Keratinocyte (primary cell): ENCODE measurements around the gene UGT1A6. TPM values are rescaled to one million over a fixed set of nuclear protein-coding genes. Genes with fewer than 3 reads are reported as not detected.
A peak's percentile ranks its signal among the peaks of the same experiment; 100 is the strongest.

Experiments
- DNase-seq: peaks from one replicate; pipeline ENCODE4 v3.0.0-alpha.2; 2011; ENCODE audit warnings: low read depth, missing footprints, low spot score
- FAIRE-seq: peaks from 2 replicates; lab custom pipeline; 2011; peaks lifted over from hg19 to GRCh38; lab: Jason Lieb, UNC
- H2AFZ ChIP-seq: 2 replicates; pipeline ENCODE4 v1.6.0; 2012; ENCODE audit warnings: low read length, control low read depth, inconsistent platforms; ENCODE audit not compliant: control insufficient read depth
- H3K27ac ChIP-seq: 2 replicates; pipeline ENCODE4 v1.5.1; 2011; ENCODE audit warnings: low read length; ENCODE audit not compliant: control insufficient read depth, insufficient read depth
- H3K27me3 ChIP-seq: 3 replicates; pipeline ENCODE4 v1.6.0; 2011; ENCODE audit warnings: low read length; ENCODE audit not compliant: control insufficient read depth, insufficient read depth; ENCODE audit errors: extremely low read depth
- H3K36me3 ChIP-seq, 2 experiments: 2 replicates in 1 of 2; 3 replicates in 1 of 2; pipeline ENCODE4 v1.5.1; 2011; ENCODE audit warnings: low read length in 2 of 2, mild to moderate bottlenecking in 1 of 2; ENCODE audit not compliant: control insufficient read depth in 2 of 2, insufficient read depth in 2 of 2; ENCODE audit errors: extremely low read depth in 1 of 2
- H3K4me1 ChIP-seq: 3 replicates; pipeline ENCODE4 v1.5.1; 2011; ENCODE audit warnings: low read length; ENCODE audit not compliant: control insufficient read depth, insufficient read depth; ENCODE audit errors: extremely low read depth
- H3K4me2 ChIP-seq: 3 replicates; pipeline ENCODE4 v1.6.0; 2011; ENCODE audit warnings: low read depth, low read length; ENCODE audit not compliant: control insufficient read depth, insufficient read depth; ENCODE audit errors: extremely low read depth
- H3K4me3 ChIP-seq, 3 experiments: fragments of 200-600 bp in 1 of 3; sonication (generic) in 1 of 3; 2 replicates in 2 of 3; 3 replicates in 1 of 3; pipeline ENCODE4 v1.5.1; 2011 to 2016; ENCODE audit warnings: low read length in 3 of 3, mild to moderate bottlenecking in 3 of 3, control low read depth in 2 of 3, inconsistent platforms in 1 of 3, low read depth in 1 of 3, mixed read lengths in 1 of 3, mixed run types in 1 of 3, moderate library complexity in 1 of 3; ENCODE audit not compliant: control insufficient read depth in 2 of 3, insufficient read depth in 2 of 3; ENCODE audit errors: extremely low read depth in 1 of 3
- H3K79me2 ChIP-seq: 2 replicates; pipeline ENCODE4 v1.6.0; 2012; ENCODE audit warnings: low read length; ENCODE audit not compliant: control insufficient read depth, insufficient read depth
- H3K9ac ChIP-seq: 3 replicates; pipeline ENCODE4 v1.6.0; 2011; ENCODE audit warnings: low read length; ENCODE audit not compliant: control insufficient read depth, insufficient read depth; ENCODE audit errors: extremely low read depth
- H3K9me1 ChIP-seq: 3 replicates; pipeline ENCODE4 v1.6.0; 2011; ENCODE audit warnings: low read length; ENCODE audit not compliant: control insufficient read depth, insufficient read depth; ENCODE audit errors: extremely low read depth
- H3K9me3 ChIP-seq: 2 replicates; pipeline ENCODE4 v1.5.1; 2012; ENCODE audit warnings: low read depth, low read length; ENCODE audit not compliant: control insufficient read depth
- H4K20me1 ChIP-seq: 3 replicates; pipeline ENCODE4 v1.6.0; 2011; ENCODE audit warnings: low read length; ENCODE audit not compliant: control insufficient read depth, insufficient read depth; ENCODE audit errors: extremely low read depth
- CTCF ChIP-seq, 3 experiments: IDR thresholded peaks in 1 of 3; conservative IDR thresholded peaks in 1 of 3; optimal IDR thresholded peaks in 1 of 3; 2 replicates in 2 of 3; 3 replicates in 1 of 3; pipeline versions ENCODE3 to v1.5.1; 2011; ENCODE audit warnings: low read length in 3 of 3, mild to moderate bottlenecking in 3 of 3, moderate library complexity in 2 of 3, control low read depth in 1 of 3, inconsistent platforms in 1 of 3; ENCODE audit not compliant: insufficient read depth in 2 of 3; ENCODE audit errors: extremely low read depth in 1 of 3
- EZH2 ChIP-seq: IDR thresholded peaks from one replicate; pipeline ENCODE4 v1.6.1; 2012; ENCODE audit warnings: inconsistent platforms, mild to moderate bottlenecking, low read length, moderate library complexity
- dilution Hi-C: fragments of 300-500 bp; cut with MboI; formaldehyde crosslinking; loops from one replicate; pipeline ENCODE4 v1.7.0; 2020; ENCODE audit warnings: low sequenced_read_pairs; ENCODE audit not compliant: extremely low pct_ligation_motif_present
- polyA plus RNA-seq, 5 experiments: library from polyadenylated mRNA; depleted of rRNA in 3 of 5; stranded (reverse) in 3 of 5; stranded (forward) in 1 of 5; unstranded in 1 of 5; fragments of >200 nt; gene quantifications; 1 replicate in 1 of 5; 2 replicates in 3 of 5; 3 replicates in 1 of 5; pipeline versions ENCODE4 v1.2.1 to v1.2.3, GENCODE V29; 2011 to 2012; ENCODE audit warnings: missing spikeins in 2 of 5, low read depth in 1 of 5, low replicate concordance in 1 of 5

The UGT1A6 gene
- polyA plus RNA-seq, 1 donor (not counting 4 experiments of a cell fraction or from before 2014, with no cell fraction given) = 133 TPM

DNA sequence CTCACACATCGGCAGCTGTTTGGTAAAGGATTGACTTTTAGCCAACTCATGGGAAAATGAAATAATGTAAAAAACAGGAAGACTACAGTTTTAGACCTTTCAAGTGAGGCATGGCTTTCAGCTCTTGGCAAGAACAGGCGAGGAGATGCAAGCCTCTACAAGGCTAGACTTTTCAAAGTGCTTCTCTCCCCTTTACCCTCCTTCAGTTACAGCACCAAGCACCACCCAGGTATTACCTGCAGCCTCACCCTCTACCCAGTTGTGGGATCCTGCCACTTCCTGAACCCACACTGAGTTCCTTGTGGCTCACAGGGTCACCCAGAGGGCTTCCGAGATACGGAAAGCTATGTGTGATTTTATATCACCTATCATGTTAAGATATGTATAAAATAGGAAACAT, 41.7 kb upstream of the UGT1A6 start:
- H3K79me2 ChIP-seq = no peaks in the 10 kb centered on the region
- FAIRE-seq (peak; percentile 90), DNase-seq (no peak)
- H4K20me1 ChIP-seq = no peaks in the 10 kb centered on the region
- no peaks in the 10 kb centered on the region for H3K27me3 ChIP-seq
- no peak overlapping the region for H3K9ac ChIP-seq
- no peaks in the 10 kb centered on the region for H3K9me1 ChIP-seq
- no peak overlapping the region for H3K4me3 ChIP-seq
- TF ChIP-seq EZH2 = no peak
- TF ChIP-seq CTCF (optimal IDR thresholded peaks at IDR 0.05 in 1 of 3, IDR thresholded peaks at IDR 0.05 in 1 of 3, conservative IDR thresholded peaks at IDR 0.05 in 1 of 3; ENCODE audit: extremely low read depth in 1 of 3, insufficient read depth in 2 of 3, low read length in 3 of 3) = no peak
- dilution Hi-C loops = no loop called here
- H3K4me2 ChIP-seq = peak overlapping the region; percentile 68
- H2AFZ ChIP-seq = peak overlapping the region; percentile 53
- peaks cover under 1% of the 10 kb centered on the region for H3K9me3 ChIP-seq
- H3K27ac ChIP-seq = no peak overlapping the region
- H3K36me3 ChIP-seq = no peaks in the 10 kb centered on the region
- peaks cover 11% of the 10 kb centered on the region for H3K4me1 ChIP-seq

DNA sequence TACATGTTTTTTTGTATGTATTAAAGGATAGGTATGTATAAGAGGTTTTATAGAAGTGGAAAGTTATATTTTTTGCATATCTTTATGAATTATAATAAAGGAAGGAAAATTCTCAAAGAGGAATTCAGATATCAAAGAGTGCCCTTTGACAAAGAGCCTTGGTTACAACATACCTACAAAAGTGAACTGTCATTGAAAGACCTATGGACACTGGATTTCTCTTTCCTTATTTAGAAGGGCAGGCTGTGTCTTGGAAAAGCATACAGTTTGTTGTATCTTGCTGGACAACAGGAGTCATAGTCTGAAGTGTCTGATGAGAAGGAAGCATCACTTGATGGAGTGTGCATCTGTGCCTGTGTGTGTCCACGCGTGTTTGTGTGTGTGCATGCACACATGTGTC, 41.3 kb upstream of the UGT1A6 start:
- Histone ChIP-seq H3K4me3 (no peak overlapping the region), H3K4me2 (peak overlapping the region; percentile 68), H3K79me2 (no peaks in the 10 kb centered on the region), H3K9me3 (no peaks in the 10 kb centered on the region), H3K36me3 (no peaks in the 10 kb centered on the region), H3K9me1 (no peaks in the 10 kb centered on the region), H4K20me1 (no peaks in the 10 kb centered on the region), H2AFZ (no peak overlapping the region), H3K4me1 (peaks cover 11% of the 10 kb centered on the region), H3K27me3 (no peaks in the 10 kb centered on the region), H3K27ac (no peak overlapping the region), H3K9ac (no peak overlapping the region)
- TF ChIP-seq EZH2 (no peak), CTCF (optimal IDR thresholded peaks at IDR 0.05 in 1 of 3, IDR thresholded peaks at IDR 0.05 in 1 of 3, conservative IDR thresholded peaks at IDR 0.05 in 1 of 3; ENCODE audit: extremely low read depth in 1 of 3, insufficient read depth in 2 of 3, low read length in 3 of 3) (no peak)
- DNase-seq = no peak
- no peak for FAIRE-seq
- dilution Hi-C loops = no loop called here
